ENCODE measurements around the gene USP36. TPM values are rescaled to one million over a fixed set of nuclear protein-coding genes. Genes with fewer than 3 reads are reported as not detected.

USP36 gene
- total RNA-seq, 1 donor from 2014 or later = 71.2 TPM

DNA sequence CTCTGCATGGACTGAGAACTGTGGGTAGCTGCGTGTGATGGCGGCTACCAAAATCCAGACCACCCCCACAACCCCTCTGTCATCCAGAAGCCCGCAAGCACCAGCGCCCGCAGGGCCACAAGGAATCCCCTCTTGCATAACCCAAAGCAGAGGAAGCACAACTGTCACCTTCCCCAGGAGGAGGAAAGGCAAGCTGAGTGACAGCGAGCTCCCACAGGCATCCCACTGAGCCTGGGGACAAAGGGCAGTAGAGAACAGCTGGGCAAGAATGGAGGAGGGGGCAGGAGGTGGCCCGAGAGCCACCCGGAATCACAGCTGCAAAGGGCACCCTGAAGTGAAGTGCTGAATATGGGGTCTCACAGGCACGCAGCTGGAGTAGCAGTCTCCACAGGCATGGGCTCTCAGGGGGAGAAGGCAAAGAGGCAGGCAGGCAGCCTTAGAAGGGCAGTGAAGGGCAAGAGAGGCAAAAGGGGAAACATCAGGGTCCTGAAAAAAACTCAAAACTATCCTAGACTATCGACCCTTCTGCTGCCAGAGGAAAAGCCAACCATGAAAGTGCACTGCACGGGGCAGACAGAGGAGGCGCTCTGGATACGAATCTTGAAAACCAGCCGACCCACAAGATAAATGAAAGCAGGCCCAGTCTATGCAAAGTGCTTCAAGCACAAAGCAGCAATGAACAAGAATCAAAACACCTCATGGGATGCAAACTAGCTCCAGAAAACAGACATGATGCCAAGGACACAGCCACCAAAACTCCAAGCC lies 17.1 kb downstream of the USP36 start:
- H3K4me1 ChIP-seq = no peaks in the 10 kb centered on the region
- no peak overlapping the region for H3K27ac ChIP-seq
- H3K4me3 ChIP-seq = no peak overlapping the region
- no peaks in the 10 kb centered on the region for H3K9me3 ChIP-seq
- H3K36me3 ChIP-seq = peaks cover 0 to 93% of the 10 kb centered on the region in 2 donors
- TF ChIP-seq, protein P1, sequence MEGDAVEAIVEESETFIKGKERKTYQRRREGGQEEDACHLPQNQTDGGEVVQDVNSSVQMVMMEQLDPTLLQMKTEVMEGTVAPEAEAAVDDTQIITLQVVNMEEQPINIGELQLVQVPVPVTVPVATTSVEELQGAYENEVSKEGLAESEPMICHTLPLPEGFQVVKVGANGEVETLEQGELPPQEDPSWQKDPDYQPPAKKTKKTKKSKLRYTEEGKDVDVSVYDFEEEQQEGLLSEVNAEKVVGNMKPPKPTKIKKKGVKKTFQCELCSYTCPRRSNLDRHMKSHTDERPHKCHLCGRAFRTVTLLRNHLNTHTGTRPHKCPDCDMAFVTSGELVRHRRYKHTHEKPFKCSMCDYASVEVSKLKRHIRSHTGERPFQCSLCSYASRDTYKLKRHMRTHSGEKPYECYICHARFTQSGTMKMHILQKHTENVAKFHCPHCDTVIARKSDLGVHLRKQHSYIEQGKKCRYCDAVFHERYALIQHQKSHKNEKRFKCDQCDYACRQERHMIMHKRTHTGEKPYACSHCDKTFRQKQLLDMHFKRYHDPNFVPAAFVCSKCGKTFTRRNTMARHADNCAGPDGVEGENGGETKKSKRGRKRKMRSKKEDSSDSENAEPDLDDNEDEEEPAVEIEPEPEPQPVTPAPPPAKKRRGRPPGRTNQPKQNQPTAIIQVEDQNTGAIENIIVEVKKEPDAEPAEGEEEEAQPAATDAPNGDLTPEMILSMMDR (IDR thresholded peaks at IDR 0.05) = no peak
- TF ChIP-seq POLR2A (IDR thresholded peaks at IDR 0.05) (no peak), POLR2AphosphoS5 (IDR thresholded peaks at IDR 0.05; ENCODE audit: insufficient read depth in 1 of 2, low read depth in 1 of 2) (no peak)
- H3K27me3 ChIP-seq = no peaks in the 10 kb centered on the region
- intact Hi-C loops (cut with DNase I) = no loop called here
- no peak for DNase-seq (ENCODE audit: extremely low spot score in 2 of 2)

DNA sequence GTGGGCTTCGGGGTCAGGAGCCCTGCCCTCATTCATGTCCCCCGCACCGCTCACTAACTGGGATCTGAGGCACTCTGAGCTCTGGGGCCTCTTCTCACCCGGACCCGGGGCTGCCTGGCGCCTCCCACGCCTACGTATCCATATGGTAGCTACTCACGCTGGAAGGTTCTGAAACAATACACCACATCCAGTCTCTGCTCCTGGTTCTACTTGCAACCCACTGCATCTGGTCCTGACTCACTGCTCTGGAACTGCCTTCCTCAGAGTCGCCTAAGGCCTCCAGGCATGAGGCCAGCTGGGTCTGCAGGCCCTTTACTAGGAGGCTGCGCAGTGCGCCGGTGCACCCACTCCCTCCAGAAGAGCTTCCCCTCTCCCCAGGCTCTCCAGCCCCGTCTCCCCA lies 18.1 kb downstream of the USP36 start:
- intact Hi-C loops (cut with DNase I) = no loop called here
- Histone ChIP-seq H3K27me3 (no peaks in the 10 kb centered on the region), H3K9me3 (no peaks in the 10 kb centered on the region), H3K36me3 (peaks cover 0 to 93% of the 10 kb centered on the region in 2 donors), H3K4me1 (no peaks in the 10 kb centered on the region), H3K4me3 (no peak overlapping the region), H3K27ac (peak overlapping the region; percentile 65)
- TF ChIP-seq, protein P1 (IDR thresholded peaks at IDR 0.05) = no peak
- no peak for TF ChIP-seq POLR2A (IDR thresholded peaks at IDR 0.05)
- TF ChIP-seq POLR2AphosphoS5 (IDR thresholded peaks at IDR 0.05; ENCODE audit: insufficient read depth in 1 of 2, low read depth in 1 of 2) = no peak
- DNase-seq (ENCODE audit: extremely low spot score in 2 of 2) = no peak

DNA sequence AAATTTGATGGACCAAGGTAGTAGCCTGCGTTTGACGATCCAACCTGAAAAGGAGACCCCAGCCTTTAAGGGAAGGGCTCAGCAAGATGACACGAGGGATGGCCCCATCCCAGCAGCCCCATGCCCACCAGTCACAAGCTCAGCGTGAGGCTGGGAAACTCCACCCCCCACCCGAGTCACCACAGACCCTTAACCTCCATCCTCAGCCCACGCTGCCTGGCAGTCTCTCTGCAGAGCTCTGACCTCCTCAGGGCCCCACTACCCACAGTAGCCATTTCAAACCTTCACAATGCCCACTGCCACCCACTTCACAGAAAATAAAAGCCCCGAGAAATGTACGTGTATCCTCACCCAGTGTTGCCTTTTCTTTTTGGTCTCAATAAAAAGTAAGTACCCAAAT lies 18.7 kb downstream of the USP36 start:
- intact Hi-C loops (cut with DNase I) = no loop called here
- no peak for TF ChIP-seq POLR2AphosphoS5 (IDR thresholded peaks at IDR 0.05; ENCODE audit: insufficient read depth in 1 of 2, low read depth in 1 of 2)
- TF ChIP-seq, protein P1 (IDR thresholded peaks at IDR 0.05) = no peak
- no peak for DNase-seq (ENCODE audit: extremely low spot score in 2 of 2)
- no peaks in the 10 kb centered on the region for H3K27me3 ChIP-seq
- H3K4me1 ChIP-seq = no peaks in the 10 kb centered on the region
- no peaks in the 10 kb centered on the region for H3K9me3 ChIP-seq
- peak overlapping the region; percentile 65 for H3K27ac ChIP-seq
- no peak overlapping the region for H3K4me3 ChIP-seq
- peaks cover 0 to 93% of the 10 kb centered on the region in 2 donors for H3K36me3 ChIP-seq

DNA sequence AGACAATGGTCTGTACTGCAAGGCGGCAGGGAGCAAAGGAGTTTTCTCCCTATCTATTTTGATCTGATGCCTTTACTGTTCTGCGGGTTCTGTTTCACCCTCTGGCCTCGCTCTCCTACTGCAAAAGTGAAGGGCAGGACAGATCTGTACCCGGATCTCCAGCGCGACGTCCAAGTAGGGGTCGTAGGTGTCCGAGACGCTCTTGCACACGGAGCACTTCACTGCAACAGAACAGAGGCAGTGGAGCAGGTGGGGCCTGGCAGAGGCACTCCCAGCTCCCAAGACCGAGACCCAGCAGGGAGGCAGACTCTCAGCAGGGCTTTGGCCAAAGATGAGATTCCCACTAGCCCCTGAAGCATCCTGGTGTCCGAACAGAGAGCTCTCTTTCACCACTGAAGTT lies 19.8 kb downstream of the USP36 start:
- H3K27ac ChIP-seq = no peak overlapping the region
- H3K4me1 ChIP-seq = no peaks in the 10 kb centered on the region
- intact Hi-C loops (cut with DNase I) = no loop called here
- H3K36me3 ChIP-seq = peaks cover 0 to 92% of the 10 kb centered on the region in 2 donors
- H3K9me3 ChIP-seq = no peaks in the 10 kb centered on the region
- DNase-seq (ENCODE audit: extremely low spot score in 2 of 2) = no peak
- H3K27me3 ChIP-seq = no peaks in the 10 kb centered on the region
- TF ChIP-seq, protein P1 (IDR thresholded peaks at IDR 0.05) = no peak
- TF ChIP-seq POLR2AphosphoS5 (IDR thresholded peaks at IDR 0.05; ENCODE audit: insufficient read depth in 1 of 2, low read depth in 1 of 2) (no peak), POLR2A (IDR thresholded peaks at IDR 0.05) (no peak)
- no peak overlapping the region for H3K4me3 ChIP-seq

Data from vagina (tissue), 2 donors.